ENCODE results near the gene CCDC170.

- TF ChIP-seq EZH2 (IDR thresholded peaks at IDR 0.05; ENCODE audit: borderline replicate concordance, low read length) = no peak
- TF ChIP-seq CTCF (conservative IDR thresholded peaks at IDR 0.05 in 1 of 2, IDR thresholded peaks at IDR 0.05 in 1 of 2; ENCODE audit: extremely low read depth in 1 of 2, insufficient read depth in 1 of 2, low read depth in 1 of 2, low read length in 2 of 2) = no peak
Measured at GRCh38 chr6:151630387-151630786, 136.6 kb downstream of the CCDC170 start.

All from mammary epithelial cell (primary cell).